Astrocyte (in vitro differentiated cells and primary cell): ENCODE results near the gene CENPX.

Experiments used
- CTCF ChIP-seq: IDR thresholded peaks from 2 replicates; pipeline ENCODE4 v1.5.1; 2011; ENCODE audit warnings: low read depth, mild to moderate bottlenecking, inconsistent platforms, low read length, moderate library complexity; ENCODE audit not compliant: insufficient read depth
- EZH2 ChIP-seq: IDR thresholded peaks from 2 replicates; pipeline ENCODE4 v1.6.1; 2012; ENCODE audit warnings: mild to moderate bottlenecking, low read length, inconsistent platforms; ENCODE audit not compliant: insufficient read depth

- TF ChIP-seq CTCF (no peak), EZH2 (no peak)
Measured at GRCh38 chr17:82047379-82047778, 24.7 kb upstream of the CENPX start.
